GM12872 (cell line): ENCODE results near the gene TSPAN33.

Source experiments
- TF ChIP-seq, protein P1 (sequence below): IDR thresholded peaks from 3 replicates; pipeline ENCODE4 v1.5.1; 2011; ENCODE audit warnings: low read depth, mild to moderate bottlenecking, low read length, moderate library complexity; ENCODE audit not compliant: insufficient read depth

The TSPAN33 gene

GRCh38 chr7:129197771-129198170 is 53.3 kb downstream of the TSPAN33 start:
- TF ChIP-seq, protein P1, sequence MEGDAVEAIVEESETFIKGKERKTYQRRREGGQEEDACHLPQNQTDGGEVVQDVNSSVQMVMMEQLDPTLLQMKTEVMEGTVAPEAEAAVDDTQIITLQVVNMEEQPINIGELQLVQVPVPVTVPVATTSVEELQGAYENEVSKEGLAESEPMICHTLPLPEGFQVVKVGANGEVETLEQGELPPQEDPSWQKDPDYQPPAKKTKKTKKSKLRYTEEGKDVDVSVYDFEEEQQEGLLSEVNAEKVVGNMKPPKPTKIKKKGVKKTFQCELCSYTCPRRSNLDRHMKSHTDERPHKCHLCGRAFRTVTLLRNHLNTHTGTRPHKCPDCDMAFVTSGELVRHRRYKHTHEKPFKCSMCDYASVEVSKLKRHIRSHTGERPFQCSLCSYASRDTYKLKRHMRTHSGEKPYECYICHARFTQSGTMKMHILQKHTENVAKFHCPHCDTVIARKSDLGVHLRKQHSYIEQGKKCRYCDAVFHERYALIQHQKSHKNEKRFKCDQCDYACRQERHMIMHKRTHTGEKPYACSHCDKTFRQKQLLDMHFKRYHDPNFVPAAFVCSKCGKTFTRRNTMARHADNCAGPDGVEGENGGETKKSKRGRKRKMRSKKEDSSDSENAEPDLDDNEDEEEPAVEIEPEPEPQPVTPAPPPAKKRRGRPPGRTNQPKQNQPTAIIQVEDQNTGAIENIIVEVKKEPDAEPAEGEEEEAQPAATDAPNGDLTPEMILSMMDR: no peak

DNA sequence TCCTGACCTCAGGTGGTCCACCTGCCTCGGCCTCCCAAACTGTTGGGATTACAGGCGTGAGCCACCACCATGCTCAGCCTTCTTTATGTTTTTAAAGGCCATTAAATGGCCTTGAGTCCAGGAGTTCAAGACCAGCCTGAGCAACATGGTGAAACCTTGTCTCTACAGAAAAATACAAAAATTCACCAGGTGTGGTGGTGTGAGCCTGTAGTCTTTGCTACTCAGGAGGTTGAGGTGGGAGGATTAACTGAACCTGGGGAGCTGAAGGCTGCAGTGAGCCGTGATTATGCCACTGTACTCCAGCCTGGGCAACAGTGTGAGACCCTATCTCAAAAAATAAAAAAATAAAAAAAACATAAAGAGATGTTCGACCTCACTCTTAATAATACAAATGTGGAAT is 54.9 kb downstream of the TSPAN33 start:
- TF ChIP-seq, protein P1: no peak

- TF ChIP-seq, protein P1: no peak
Measured at GRCh38 chr7:129202058-129202777, 57.7 kb downstream of the TSPAN33 start.

DNA sequence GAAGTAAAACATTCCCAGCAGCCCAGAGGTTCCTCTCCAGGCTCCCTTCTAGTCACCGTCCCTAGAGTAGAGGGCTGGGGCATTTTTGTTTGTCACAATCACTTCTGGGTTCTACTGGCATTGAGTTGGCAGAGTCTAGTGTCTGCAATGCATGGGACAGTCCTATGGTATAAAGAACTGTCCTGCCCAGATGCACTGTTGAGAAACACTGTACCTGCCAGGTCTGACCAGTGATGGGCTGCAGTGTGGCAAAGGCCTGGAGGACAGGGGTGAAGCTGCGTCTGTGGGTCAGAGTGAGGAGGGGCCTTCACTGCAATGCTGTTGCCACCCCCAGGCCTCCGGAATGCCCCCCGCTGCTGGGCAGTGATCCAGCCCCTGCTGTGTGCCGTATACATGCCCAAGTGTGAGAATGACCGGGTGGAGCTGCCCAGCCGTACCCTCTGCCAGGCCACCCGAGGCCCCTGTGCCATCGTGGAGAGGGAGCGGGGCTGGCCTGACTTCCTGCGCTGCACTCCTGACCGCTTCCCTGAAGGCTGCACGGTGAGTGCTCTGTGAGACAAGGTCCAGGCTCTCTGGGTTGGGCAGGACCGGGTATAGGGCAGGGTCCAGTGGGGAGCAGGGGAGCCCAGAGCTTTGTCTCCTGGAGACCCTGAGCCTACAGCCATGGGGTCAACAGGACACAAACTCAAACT is 58.7 kb downstream of the TSPAN33 start:
- TF ChIP-seq, protein P1: no peak

DNA sequence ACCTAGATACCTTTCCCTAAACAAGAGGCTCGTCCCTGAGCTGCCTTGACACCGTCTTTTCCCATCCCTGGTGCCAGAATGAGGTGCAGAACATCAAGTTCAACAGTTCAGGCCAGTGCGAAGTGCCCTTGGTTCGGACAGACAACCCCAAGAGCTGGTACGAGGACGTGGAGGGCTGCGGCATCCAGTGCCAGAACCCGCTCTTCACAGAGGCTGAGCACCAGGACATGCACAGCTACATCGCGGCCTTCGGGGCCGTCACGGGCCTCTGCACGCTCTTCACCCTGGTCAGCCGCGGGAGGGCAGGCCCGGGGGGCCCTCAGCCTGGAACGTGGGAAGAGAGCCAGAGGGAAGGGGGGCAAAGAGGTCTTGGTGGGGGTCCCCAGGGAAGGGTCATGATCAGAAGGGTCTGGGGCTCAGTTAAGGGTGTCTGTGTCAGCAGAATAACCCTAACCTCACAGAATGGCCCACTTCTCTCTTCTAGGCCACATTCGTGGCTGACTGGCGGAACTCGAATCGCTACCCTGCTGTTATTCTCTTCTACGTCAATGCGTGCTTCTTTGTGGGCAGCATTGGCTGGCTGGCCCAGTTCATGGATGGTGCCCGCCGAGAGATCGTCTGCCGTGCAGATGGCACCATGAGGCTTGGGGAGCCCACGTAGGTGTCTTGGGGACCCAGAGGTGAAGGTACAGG is 60.8 kb downstream of the TSPAN33 start:
- TF ChIP-seq, protein P1: no peak

DNA sequence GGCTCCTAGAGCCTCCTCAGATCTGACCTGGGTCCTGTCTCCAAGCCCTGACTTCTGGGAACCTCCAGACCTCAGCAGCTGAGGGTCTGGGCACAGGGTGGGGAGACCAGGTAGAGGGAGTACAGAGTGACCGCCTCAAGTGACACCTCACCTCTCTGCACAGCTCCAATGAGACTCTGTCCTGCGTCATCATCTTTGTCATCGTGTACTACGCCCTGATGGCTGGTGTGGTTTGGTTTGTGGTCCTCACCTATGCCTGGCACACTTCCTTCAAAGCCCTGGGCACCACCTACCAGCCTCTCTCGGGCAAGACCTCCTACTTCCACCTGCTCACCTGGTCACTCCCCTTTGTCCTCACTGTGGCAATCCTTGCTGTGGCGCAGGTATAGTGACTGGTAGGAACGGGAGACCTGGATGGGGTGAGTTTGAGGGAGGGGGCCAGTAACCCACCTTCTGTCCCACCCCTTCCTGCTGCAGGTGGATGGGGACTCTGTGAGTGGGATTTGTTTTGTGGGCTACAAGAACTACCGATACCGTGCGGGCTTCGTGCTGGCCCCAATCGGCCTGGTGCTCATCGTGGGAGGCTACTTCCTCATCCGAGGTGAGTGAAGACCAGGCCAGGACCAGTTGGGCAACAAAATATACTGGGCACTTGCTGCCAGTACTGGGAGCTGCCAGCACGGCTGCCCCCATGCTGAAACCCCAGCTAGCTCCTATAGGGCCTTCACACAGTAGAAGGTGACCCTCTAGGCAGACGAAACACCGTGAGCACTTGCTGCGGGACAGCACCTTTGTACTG is 61.7 kb downstream of the TSPAN33 start:
- TF ChIP-seq, protein P1: no peak

- TF ChIP-seq, protein P1: peak; percentile 31; the same call in 2 of the 3 replicates
Measured at GRCh38 chr7:129208667-129209066, 64.2 kb downstream of the TSPAN33 start.
